Astrocyte (in vitro differentiated cells and primary cell): Measurements from ENCODE around the gene CPSF6. TPM values are rescaled to one million over a fixed set of nuclear protein-coding genes. Genes with fewer than 3 reads are reported as not detected.

Source experiments
- DNase-seq: peaks from one replicate; pipeline ENCODE4 v3.0.0-alpha.2; 2010; ENCODE audit warnings: low read depth
- FAIRE-seq: peaks from 2 replicates; lab custom pipeline; 2011; peaks lifted over from hg19 to GRCh38; lab: Jason Lieb, UNC
- H2AFZ ChIP-seq: 2 replicates; pipeline ENCODE4 v1.6.0; 2012; ENCODE audit warnings: low read depth, low read length, inconsistent platforms
- H3K27ac ChIP-seq: 2 replicates; pipeline ENCODE4 v1.5.1; 2011; ENCODE audit warnings: low read depth, low read length, inconsistent platforms
- H3K27me3 ChIP-seq: 2 replicates; pipeline ENCODE4 v1.6.0; 2011; ENCODE audit warnings: low read length, inconsistent platforms; ENCODE audit not compliant: insufficient read depth
- H3K36me3 ChIP-seq: 2 replicates; pipeline ENCODE4 v1.5.1; 2011; ENCODE audit warnings: low read length, inconsistent platforms; ENCODE audit not compliant: insufficient read depth
- H3K4me1 ChIP-seq: 2 replicates; pipeline ENCODE4 v1.5.1; 2011; ENCODE audit warnings: low read length, inconsistent platforms; ENCODE audit not compliant: insufficient read depth
- H3K4me2 ChIP-seq: 2 replicates; pipeline ENCODE4 v1.6.0; 2012; ENCODE audit warnings: low read length, inconsistent platforms
- H3K4me3 ChIP-seq: 2 replicates; pipeline ENCODE4 v1.5.1; 2011; ENCODE audit warnings: low read depth, mild to moderate bottlenecking, low read length, inconsistent platforms; ENCODE audit not compliant: insufficient read depth
- H3K79me2 ChIP-seq: 2 replicates; pipeline ENCODE4 v1.6.0; 2012; ENCODE audit warnings: mild to moderate bottlenecking, low read length, inconsistent platforms; ENCODE audit not compliant: insufficient read depth
- H3K9ac ChIP-seq: 2 replicates; pipeline ENCODE4 v1.6.0; 2012; ENCODE audit warnings: mild to moderate bottlenecking, low read length, inconsistent platforms
- H3K9me3 ChIP-seq: 2 replicates; pipeline ENCODE4 v1.5.1; 2012; ENCODE audit warnings: low read depth, mild to moderate bottlenecking, low read length, inconsistent platforms; ENCODE audit not compliant: insufficient read depth
- H4K20me1 ChIP-seq: 2 replicates; pipeline ENCODE4 v1.6.0; 2012; ENCODE audit warnings: low read length, inconsistent platforms; ENCODE audit not compliant: insufficient read depth
- H3K27ac Mint-ChIP-seq: one replicate; pipeline ENCODE4 v1.8.0; 2021; ENCODE audit warnings: mild to moderate bottlenecking, mixed read lengths; ENCODE audit not compliant: unreplicated experiment
- H3K27me3 Mint-ChIP-seq: one replicate; pipeline ENCODE4 v1.8.0; 2021; ENCODE audit warnings: low read depth, mixed read lengths; ENCODE audit not compliant: unreplicated experiment
- H3K36me3 Mint-ChIP-seq: one replicate; pipeline ENCODE4 v1.8.0; 2021; ENCODE audit warnings: low read depth, mixed read lengths; ENCODE audit not compliant: unreplicated experiment
- H3K4me1 Mint-ChIP-seq: one replicate; pipeline ENCODE4 v1.8.0; 2021; ENCODE audit warnings: low read depth, mixed read lengths; ENCODE audit not compliant: unreplicated experiment
- H3K4me3 Mint-ChIP-seq: one replicate; pipeline ENCODE4 v1.8.0; 2021; ENCODE audit warnings: mild to moderate bottlenecking, moderate library complexity, mixed read lengths; ENCODE audit not compliant: unreplicated experiment
- H3K9me3 Mint-ChIP-seq: one replicate; pipeline ENCODE4 v1.8.0; 2021; ENCODE audit warnings: mild to moderate bottlenecking, mixed read lengths; ENCODE audit not compliant: unreplicated experiment
- EZH2 ChIP-seq: IDR thresholded peaks from 2 replicates; pipeline ENCODE4 v1.6.1; 2012; ENCODE audit warnings: mild to moderate bottlenecking, low read length, inconsistent platforms; ENCODE audit not compliant: insufficient read depth
- total RNA-seq: library from RNA; stranded (reverse); gene quantifications from 2 replicates; pipeline ENCODE4 v1.2.1, GENCODE V29; 2021
- TF ChIP-seq, protein P1 (sequence below): IDR thresholded peaks from 2 replicates; pipeline ENCODE4 v1.5.1; 2011; ENCODE audit warnings: low read depth, mild to moderate bottlenecking, inconsistent platforms, low read length, moderate library complexity; ENCODE audit not compliant: insufficient read depth

The CPSF6 gene
- total RNA-seq, 1 donor from 2014 or later, result 68.3 TPM

DNA sequence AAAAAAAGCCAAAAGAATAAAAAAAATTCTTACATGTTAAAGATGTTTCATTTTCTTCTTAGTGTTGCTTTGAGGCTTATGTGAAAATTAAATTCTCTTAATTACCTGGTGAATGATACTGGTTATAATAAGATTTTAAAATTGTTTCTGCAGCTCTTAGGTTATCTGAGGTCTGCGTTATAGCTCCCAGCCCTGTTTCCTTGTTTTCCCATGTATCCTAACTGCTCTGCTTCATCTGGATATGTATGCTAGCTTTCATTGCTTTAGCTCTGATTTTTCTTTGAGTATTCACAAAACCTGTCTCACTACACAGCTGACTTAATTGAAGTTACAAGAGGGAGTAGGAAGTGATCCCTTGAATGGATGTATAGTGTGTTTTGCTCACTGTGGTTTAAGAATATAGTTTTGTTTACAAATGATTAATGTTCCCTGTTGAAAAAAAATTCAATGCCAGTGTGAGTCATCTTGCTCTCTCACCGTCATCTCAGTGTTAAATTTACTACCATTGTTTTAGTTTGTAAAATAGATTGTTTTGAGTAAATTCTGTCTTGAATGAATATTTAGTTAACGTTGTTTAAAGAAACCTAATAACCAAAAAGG, 26.8 kb downstream of the CPSF6 start:
- peak overlapping the region; percentile 24 for H3K4me2 ChIP-seq
- peaks cover 12% of the 10 kb centered on the region for H4K20me1 ChIP-seq
- H3K27ac Mint-ChIP-seq, result no peak overlapping the region
- H3K27me3 ChIP-seq, result no peaks in the 10 kb centered on the region
- no peak overlapping the region for H3K4me3 Mint-ChIP-seq
- peaks cover 18% of the 10 kb centered on the region for H3K36me3 ChIP-seq
- H3K79me2 ChIP-seq, result peaks cover 27% of the 10 kb centered on the region
- no peak overlapping the region for H3K9ac ChIP-seq
- FAIRE-seq (no peak), DNase-seq (peak; percentile 68)
- TF ChIP-seq EZH2, result no peak
- TF ChIP-seq, protein P1, sequence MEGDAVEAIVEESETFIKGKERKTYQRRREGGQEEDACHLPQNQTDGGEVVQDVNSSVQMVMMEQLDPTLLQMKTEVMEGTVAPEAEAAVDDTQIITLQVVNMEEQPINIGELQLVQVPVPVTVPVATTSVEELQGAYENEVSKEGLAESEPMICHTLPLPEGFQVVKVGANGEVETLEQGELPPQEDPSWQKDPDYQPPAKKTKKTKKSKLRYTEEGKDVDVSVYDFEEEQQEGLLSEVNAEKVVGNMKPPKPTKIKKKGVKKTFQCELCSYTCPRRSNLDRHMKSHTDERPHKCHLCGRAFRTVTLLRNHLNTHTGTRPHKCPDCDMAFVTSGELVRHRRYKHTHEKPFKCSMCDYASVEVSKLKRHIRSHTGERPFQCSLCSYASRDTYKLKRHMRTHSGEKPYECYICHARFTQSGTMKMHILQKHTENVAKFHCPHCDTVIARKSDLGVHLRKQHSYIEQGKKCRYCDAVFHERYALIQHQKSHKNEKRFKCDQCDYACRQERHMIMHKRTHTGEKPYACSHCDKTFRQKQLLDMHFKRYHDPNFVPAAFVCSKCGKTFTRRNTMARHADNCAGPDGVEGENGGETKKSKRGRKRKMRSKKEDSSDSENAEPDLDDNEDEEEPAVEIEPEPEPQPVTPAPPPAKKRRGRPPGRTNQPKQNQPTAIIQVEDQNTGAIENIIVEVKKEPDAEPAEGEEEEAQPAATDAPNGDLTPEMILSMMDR, result no peak
- no peaks in the 10 kb centered on the region for H3K9me3 Mint-ChIP-seq
- H3K27me3 Mint-ChIP-seq, result no peaks in the 10 kb centered on the region
- no peak overlapping the region for H2AFZ ChIP-seq
- peaks cover 13% of the 10 kb centered on the region for H3K36me3 Mint-ChIP-seq
- H3K4me3 ChIP-seq, result no peak overlapping the region
- peaks cover 3% of the 10 kb centered on the region for H3K4me1 ChIP-seq
- no peak overlapping the region for H3K27ac ChIP-seq
- peaks cover 9% of the 10 kb centered on the region for H3K4me1 Mint-ChIP-seq
- H3K9me3 ChIP-seq, result no peaks in the 10 kb centered on the region

DNA sequence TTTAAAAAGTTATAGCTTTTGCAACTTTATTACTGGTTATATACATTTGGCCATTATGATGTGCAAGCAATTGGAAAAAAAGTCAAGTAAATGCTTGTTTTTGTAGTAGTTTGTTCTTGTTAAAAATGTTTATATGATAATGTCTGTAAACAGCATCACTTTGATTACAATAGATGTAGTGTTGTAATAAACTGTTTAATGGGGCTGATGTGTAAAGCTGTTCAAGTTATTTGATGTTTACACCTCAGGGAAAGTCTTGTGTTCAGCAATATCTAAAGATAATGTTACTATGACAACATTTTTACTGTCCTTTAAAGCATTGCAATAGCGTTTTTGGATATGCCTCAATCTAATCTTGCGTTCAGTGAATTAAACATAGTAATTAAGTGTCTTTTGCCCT, 30.4 kb downstream of the CPSF6 start:
- Mint-ChIP-seq H3K4me3 (no peak overlapping the region), H3K27me3 (no peaks in the 10 kb centered on the region), H3K4me1 (peaks cover 10% of the 10 kb centered on the region), H3K36me3 (peaks cover 4% of the 10 kb centered on the region), H3K27ac (no peak overlapping the region), H3K9me3 (no peaks in the 10 kb centered on the region)
- Histone ChIP-seq H3K4me1 (peaks cover 3% of the 10 kb centered on the region), H3K27me3 (no peaks in the 10 kb centered on the region), H3K79me2 (peaks cover 9% of the 10 kb centered on the region), H3K36me3 (peaks cover 4% of the 10 kb centered on the region), H2AFZ (no peak overlapping the region), H3K27ac (no peak overlapping the region), H3K9ac (no peak overlapping the region), H3K4me2 (no peak overlapping the region), H3K4me3 (no peak overlapping the region), H4K20me1 (peaks cover 9% of the 10 kb centered on the region), H3K9me3 (no peaks in the 10 kb centered on the region)
- FAIRE-seq (no peak), DNase-seq (no peak)
- TF ChIP-seq EZH2, result no peak
- TF ChIP-seq, protein P1, result no peak

DNA sequence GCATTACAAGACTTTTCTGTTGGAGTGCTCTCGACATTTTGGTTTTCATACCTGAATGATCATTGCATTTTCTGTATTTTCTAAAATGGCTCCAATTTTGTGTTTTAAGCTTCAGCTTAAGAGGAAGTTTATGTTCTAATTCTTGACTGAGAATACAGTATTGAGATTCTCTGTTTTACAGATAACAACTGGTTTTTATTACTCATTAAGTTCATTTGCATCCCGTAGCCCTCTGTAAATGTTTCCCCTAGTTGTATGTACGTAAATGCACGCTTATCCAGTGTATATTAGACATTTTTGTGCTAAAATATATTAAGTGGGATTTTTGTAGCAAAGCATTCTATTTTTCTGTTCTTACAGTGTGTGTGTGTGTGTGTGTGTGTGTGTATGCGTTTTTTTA, 33.1 kb downstream of the CPSF6 start:
- Mint-ChIP-seq H3K9me3 (no peaks in the 10 kb centered on the region), H3K4me1 (peaks cover 8% of the 10 kb centered on the region), H3K27me3 (no peaks in the 10 kb centered on the region), H3K27ac (no peak overlapping the region), H3K36me3 (peaks cover 4% of the 10 kb centered on the region), H3K4me3 (no peak overlapping the region)
- no peak for DNase-seq
- Histone ChIP-seq H3K27me3 (no peaks in the 10 kb centered on the region), H3K36me3 (peaks cover 4% of the 10 kb centered on the region), H2AFZ (no peak overlapping the region), H4K20me1 (peaks cover 6% of the 10 kb centered on the region), H3K4me1 (no peaks in the 10 kb centered on the region), H3K4me3 (no peak overlapping the region), H3K4me2 (no peak overlapping the region), H3K27ac (no peak overlapping the region), H3K9ac (no peak overlapping the region), H3K9me3 (no peaks in the 10 kb centered on the region), H3K79me2 (no peaks in the 10 kb centered on the region)
- FAIRE-seq, result no peak
- TF ChIP-seq, protein P1, result no peak
- no peak for TF ChIP-seq EZH2
